Measurements from ENCODE around the gene PACSIN2. TPM values are rescaled to one million over a fixed set of nuclear protein-coding genes. Genes with fewer than 3 reads are reported as not detected.
"Not testable (repeated sequence)": the region's sequence is repeated elsewhere in the genome, so short reads cannot be mapped to it uniquely, and the experiment has no call there.

PACSIN2 gene
- total RNA-seq, 2 experiments from 2014 or later, result 28.8 to 30.6 TPM

DNA sequence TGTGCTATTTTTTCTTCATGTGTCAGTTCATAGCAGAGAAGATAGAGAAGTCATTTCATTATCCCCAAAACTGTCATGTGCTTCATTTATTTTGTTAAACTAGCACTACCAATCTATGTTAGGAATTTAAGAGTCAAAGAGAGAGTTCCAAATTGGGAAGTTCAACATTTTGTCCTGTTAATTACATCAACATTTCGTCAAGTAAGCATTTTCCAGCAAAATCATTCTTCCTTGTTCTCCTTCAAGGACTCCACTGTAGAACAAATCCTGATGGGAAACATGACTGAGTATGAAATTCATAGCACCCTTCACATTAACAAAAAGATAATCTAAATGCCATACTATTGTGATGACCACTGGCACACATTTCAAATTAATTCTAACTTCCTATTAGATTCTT, 59.1 kb downstream of the PACSIN2 start:
- CTCF ChIA-PET, result interaction anchor here (0.5 kb wide), 1 partner anchor 32 kb away, joined by 3 read pairs; no protein-coding TSS in a partner anchor
- POLR2A ChIA-PET, result no interaction called here

DNA sequence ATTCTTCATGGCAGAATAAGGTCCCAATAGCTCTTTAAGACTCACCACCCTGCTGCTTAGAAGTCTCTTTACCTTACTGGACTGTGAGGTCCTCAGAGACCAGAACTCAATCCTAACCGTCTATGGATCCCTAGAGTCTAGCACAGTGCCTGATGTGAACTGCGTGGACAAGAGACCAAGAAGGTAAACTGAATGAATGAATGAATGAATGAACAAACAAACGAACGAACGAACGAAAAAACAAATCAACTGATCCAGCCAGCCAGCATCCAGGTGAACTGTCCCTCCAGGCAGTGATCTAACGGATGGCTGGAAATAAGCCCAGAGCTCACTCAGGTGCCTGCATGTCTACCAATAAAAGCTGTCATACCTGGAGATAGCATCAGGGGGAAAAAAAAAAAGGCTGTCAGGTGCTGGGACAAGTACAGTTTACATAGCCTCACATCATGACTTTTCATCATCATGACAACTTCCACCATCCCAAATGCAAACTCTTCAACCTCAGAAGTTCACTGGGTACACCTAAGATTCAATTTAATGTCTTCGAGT, 59.8 kb downstream of the PACSIN2 start:
- ChIA-PET POLR2A (no interaction called here), CTCF (interaction anchor here (0.5 kb wide), 1 partner anchor 33 kb away, joined by 3 read pairs; no protein-coding TSS in a partner anchor)

DNA sequence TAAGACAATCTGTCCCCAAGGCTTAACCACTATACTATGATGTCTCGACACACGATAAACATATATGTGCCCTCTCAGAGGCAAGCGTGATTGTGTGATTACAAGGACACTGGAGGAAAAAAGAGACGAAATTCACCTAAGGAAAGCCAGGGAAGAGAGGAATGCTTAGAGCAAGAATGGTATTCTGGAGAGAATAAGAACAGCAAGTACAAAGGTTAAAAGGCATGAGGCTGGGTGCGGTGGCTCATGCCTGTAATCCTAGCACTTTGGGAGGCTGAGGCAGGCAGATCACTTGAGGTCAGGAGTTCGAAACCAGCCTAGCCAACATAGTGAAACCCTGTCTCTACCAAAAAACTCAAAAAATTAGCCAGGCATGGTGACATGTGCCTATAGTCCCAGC, 61.2 kb downstream of the PACSIN2 start:
- POLR2A ChIA-PET, CTCF ChIA-PET: not testable (repeated sequence)

DNA sequence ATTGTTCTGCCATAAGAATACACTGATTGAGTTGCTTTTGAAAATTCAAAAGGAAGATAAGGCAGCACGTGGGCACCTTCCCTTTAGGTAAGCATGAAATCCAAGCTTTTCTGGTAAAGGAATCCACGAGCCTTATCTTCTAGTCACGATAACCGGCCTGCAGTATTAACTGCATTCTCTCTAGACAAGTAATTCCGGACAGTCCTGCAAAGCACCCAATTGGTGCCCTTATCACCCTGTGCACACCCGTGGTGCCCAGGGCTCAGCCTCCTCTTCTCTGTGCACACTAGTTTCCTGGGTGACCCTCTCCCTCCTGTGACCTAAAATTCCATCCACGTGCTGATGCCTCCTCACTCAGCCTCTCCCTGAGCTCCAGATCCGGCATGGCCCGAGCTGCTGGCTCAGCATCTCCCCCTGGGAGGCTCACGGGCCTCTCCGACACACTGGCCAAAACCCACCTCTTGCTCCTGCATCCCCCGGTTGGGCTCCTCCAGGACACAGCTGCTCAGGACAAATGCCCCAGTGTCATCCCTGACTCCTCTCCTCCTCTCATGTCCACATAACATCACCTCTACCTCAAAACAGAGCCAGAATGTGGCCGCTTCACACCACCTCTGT, 63.7 kb downstream of the PACSIN2 start:
- ChIA-PET POLR2A (no interaction called here), CTCF (no interaction called here)

DNA sequence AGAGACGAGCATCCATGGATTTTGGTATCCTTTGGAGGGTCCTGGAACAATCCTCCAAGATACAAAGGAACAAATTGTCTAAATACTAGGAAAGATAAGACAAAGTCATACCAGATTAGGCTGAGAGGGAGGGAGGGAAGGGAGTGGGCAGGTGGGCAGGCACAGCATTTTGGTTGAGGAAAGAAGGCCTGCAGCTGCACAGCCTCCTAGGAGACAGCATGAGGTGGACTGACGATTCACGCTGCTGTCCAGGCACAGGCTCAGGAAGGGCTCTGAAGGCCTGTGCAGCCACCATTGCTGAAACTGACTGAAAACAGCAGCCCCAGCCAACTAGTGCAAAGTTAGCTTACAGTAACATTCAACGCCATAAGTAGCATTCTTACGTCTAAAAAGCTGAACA, 64.7 kb downstream of the PACSIN2 start:
- POLR2A ChIA-PET, result no interaction called here
- CTCF ChIA-PET, result no interaction called here

DNA sequence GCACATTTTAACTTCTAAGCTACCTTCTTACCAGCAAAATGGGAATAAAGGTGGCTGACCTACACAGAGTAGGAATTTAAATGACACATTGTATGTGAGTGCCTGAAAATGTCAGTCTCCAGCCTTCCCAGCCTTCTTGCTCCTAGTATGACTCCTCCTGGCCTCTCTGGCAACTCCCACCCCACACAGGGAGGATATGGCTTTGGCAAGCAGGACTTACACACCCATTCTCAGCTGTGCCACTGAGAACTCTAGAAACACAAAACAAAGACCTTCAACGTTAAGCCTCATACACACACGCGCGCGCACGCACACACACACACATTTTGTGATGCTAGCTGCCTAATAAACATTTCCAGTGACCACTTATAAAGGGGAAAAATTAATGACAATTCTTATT, 65.8 kb downstream of the PACSIN2 start:
- POLR2A ChIA-PET, result no interaction called here
- CTCF ChIA-PET, result no interaction called here

DNA sequence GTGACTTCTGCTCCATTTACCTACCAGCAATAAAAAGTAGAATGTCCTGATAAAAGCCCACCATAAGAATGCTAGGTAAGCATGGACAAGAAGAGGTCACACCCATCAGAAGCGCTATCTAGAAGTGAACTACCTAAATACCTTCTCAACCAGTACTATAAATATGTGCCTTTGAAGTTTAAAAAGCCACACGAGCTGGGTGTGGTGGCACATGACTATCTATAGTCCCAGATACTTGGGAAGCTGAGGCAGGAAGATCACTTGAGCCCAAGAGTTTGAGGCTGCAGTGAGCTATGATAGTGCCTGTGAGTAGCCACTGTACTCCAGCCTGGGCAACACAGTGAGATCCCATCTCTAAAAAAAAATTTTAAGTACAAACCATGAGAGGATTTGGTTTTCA, 66.7 kb downstream of the PACSIN2 start:
- ChIA-PET CTCF (no interaction called here), POLR2A (no interaction called here)

DNA sequence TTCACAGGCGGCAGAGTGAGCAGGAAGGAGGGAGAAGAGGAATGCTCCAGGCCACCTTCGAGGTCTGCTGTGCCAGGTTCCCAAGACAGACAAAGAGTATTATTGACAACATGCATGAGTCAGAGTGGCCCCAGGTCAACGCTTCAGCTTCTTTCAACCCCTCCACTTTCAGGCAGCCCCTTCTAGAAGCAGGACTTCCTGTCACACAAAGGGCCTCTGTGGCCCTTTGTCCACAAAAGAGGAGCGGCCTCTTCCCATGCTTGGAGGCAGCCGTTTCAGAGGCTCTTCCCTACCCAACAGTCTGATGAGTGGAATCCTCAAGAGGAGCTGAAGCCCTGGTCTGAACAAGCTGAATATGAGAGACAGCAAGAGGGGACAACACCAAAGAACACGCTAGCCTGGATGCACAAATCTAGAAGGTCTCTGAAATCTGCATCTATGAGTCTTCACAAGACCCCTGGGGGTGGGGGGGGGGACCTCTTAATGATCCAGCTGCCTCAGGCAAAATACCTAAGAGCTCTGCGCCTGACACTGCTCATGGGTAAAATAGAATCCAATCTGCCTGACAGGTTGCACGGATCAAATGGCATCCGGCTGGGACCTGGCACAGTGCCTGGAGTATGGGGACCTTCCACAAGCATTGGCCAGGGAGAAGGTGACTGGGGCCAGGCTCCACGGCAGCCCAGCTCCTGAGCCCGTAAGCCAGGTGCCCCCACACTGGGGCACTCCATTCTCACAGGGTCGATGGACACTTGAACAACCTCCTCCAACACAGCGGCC, 67.5 kb downstream of the PACSIN2 start:
- ChIA-PET CTCF (no interaction called here), POLR2A (no interaction called here)

DNA sequence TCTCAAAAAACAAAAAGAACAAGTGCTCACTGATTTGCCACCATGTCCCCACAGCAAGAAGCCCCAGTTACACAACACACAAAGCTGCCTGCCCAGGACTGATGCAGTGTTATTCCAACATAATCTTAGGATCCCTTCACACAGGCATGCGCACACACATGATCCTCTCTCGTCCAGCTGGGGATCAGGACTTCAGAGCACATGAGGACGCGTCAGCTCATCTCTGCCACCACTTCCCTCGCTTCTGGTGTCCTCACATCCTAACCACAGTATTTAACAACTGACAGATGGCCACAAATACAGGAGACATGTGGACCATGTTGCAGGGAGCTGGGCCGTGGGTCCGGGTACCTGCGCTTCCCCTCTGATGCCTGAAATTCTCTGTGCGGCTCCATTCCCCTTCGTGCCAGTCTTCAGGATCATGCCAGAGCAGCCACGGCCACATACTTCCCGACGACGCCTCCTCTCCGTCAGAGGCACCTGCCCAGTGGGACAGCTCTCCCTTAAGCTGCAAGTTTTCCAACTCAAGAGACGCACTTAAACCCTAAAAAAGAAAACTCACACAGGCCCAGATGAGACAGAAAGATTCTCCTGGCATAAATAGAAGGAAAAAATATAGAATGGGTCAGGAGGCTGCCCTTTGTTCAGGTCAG, 68.3 kb downstream of the PACSIN2 start:
- ChIA-PET POLR2A (no interaction called here), CTCF (no interaction called here)

DNA sequence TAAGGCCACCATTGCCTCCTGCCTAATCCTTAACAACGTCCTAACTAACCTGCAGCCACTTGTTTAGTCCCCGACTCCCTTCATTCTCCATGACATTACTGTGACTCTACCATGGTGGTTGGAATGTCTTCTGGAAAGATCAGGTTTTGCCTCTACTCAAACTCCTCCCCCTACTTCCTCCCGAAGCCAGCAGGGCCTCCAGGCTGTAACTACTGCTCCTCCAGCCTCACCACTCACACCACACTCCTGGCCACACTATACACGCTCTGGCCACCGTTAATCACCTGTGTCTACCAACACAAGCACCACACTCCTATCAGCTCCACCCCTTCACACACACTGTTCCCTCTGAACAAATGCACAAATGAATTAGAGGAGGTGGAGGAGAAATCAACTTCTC, 69.2 kb downstream of the PACSIN2 start:
- ChIA-PET CTCF (no interaction called here), POLR2A (no interaction called here)

DNA sequence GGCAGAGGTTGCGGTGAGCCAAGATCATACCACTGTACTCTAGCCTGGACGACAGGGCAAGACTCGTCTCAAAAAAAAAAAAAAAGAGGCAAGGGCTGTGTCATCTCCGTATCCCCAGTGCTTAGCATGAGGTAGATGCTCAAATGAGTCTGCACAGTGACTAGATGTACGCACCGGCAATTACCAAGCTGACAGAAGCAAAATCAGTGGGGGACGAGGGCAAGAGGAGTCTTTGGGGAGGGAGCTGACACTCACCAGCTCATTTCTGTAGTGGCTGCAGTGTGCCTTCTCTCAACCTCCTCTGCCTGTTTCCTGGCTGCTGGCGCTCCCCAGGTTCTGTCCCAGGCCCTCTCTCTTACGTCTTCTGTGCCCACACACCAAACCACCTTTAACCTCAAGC, 69.9 kb downstream of the PACSIN2 start:
- POLR2A ChIA-PET, result no interaction called here

DNA sequence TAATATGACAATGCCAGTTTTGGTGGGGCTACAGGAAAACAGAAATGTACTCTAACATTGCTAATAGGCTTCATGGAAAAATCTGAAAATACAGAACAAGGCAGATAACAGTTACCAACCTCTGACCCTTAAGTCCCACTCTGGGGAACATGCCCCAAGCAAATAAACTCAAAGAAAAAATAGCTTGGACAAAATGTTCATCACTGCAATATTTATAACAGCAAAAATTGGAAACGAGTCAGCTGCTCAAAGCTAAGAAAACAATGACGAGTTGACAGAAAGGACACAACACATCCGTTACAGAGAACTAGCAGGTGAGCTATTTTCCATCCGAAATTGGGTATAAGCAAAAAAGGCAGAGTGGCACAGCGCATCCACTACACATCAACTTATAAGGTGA, 70.5 kb downstream of the PACSIN2 start:
- ChIA-PET POLR2A (no interaction called here), CTCF (interaction anchor here (0.8 to 1.9 kb wide), 2 partner anchors 10 to 77 kb away, joined by 4 read pairs; no protein-coding TSS in a partner anchor)

More for the DNA sequence above, 69.9 kb downstream of the PACSIN2 start:
- CTCF ChIA-PET, result no interaction called here

DNA sequence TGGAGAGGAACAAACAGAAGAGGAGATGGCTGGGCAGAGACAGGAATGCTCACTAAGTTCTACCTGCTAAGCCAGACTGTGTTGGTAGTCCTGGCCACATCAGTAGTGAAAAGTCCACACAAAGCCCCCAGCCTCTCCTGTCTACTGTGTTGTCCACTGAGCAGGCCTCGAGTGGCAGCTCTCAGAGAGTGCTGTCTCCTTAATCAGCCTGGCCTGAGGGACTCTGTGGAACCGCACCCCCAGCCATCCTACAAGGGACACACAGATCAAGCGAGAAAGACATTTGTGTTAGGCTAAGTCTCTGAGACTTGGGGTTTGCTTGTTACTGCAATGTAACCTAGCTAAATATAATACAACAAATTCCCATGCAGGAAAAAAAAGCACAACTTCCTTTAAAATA, 71.0 kb downstream of the PACSIN2 start:
- POLR2A ChIA-PET, result no interaction called here

DNA sequence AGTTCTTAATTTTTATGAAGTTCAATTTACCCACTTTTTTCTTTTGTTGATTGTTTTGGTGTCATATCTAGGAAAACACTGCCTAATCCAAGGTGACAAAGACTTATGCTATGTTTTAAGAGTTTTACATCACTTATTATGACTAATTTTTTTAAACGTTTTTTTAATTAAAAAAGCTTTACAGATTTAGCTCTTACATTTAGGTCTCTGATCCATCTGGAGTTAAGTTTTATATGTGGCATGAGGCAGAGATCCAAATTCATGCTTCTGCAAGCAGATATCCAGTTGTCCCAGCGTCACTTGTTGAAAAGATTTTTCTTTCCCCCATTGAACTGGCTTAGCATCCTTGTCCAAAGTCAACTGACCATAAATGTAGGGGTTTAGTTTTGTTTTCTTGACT, 72.6 kb downstream of the PACSIN2 start:
- CTCF ChIA-PET, result no interaction called here
- POLR2A ChIA-PET, result no interaction called here

More for the DNA sequence above, 71.0 kb downstream of the PACSIN2 start:
- CTCF ChIA-PET, result interaction anchor here (0.8 to 1.9 kb wide), 2 partner anchors 10 to 76 kb away, joined by 4 read pairs; no protein-coding TSS in a partner anchor

DNA sequence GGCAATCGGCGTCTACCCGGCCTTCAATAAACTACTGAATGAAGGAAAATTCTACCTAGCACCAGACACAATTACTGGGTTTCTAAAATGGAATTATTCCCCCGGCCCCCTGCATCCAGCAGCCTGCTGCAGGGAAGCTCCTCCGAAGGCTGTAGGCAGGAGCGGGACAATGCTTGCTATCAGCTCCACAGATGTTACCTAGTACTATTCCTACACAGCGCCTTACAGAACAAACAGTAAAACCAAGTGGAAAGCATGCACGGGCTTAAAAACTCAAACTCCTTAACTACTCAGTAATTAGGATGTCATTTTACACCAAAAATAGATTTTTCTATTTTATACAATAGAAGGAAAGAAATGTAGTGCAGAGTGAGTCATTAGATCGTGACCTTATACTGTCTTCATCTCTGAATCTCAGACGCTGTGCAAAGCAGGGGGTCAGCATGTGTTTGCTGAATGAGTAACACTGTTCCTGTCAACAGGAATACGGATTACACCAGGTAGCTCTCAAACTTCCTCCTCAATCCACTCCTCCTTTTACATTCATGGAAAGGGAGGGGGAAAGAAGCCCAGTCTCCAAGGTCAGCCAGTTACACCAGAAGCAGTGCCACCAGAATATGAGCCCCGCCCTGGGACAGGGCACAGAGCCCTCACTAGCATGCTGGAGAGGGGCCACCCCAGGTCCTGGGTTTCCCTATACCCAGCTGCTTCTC, 74.9 kb downstream of the PACSIN2 start:
- CTCF ChIA-PET, result no interaction called here
- POLR2A ChIA-PET, result no interaction called here

DNA sequence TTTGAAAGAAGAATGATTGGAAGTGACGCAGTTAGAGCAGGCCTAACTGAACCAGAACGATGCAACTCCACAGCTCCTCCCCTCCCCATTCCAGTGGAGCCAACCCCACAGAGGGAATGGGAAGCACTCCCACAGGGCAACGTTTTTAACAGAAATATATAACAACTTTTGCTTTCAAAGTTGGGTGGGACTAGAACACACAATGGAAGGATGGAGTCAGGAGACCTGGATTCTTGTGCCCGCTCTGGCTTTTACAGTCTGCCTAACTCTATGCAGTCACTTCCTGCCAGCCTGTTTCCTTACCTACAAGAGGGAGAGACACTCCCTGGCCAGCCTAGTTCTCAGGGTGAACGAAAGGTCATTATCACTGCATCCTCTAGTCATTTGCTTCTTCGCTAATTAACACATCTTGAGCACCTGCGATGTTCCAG, 75.5 kb downstream of the PACSIN2 start:
- CTCF ChIA-PET, result no interaction called here
- POLR2A ChIA-PET, result no interaction called here

DNA sequence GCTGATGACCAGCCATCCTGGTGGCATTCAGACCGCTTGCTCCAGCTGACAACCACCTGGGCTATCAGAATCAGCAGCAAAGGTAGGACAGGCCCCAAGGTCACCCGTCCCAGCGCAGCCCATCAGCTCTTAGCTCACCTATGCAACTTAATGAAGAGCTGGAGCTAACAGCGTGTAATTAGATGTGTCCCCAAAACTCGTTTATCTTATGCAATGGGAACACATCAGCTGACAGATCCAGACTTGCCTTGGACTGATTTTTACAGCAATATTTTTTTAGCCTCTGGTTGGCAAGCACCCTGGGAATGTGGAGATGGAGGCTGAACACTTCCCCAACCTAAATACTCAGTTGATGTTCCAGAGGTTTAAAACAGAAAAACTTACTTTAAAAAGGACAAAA, 76.0 kb downstream of the PACSIN2 start:
- ChIA-PET POLR2A (no interaction called here), CTCF (interaction anchor here (0.9 kb wide), 1 partner anchor 71 kb away, joined by 3 read pairs; no protein-coding TSS in a partner anchor)

DNA sequence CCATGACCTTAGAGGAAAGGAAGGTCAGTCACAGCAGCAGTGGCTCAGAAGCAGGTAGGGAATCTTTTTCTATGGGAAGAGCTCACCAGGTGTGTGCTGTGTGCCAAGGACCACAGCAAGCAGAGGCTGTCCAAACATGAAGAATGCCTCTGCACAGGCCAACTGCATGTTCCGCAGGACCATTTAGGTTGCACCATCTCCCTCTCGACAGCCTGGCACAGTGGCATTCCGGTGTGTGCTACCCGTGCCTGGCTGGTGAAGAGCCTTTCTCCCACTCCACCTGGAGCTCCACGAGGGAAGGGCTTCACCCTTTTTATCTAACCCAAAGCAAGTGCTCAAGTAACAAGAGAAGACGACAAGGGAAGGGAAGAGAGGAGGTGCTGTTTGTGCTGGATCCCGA, 76.5 kb downstream of the PACSIN2 start:
- POLR2A ChIA-PET, result no interaction called here
- CTCF ChIA-PET, result interaction anchor here (0.9 kb wide), 1 partner anchor 71 kb away, joined by 3 read pairs; no protein-coding TSS in a partner anchor

DNA sequence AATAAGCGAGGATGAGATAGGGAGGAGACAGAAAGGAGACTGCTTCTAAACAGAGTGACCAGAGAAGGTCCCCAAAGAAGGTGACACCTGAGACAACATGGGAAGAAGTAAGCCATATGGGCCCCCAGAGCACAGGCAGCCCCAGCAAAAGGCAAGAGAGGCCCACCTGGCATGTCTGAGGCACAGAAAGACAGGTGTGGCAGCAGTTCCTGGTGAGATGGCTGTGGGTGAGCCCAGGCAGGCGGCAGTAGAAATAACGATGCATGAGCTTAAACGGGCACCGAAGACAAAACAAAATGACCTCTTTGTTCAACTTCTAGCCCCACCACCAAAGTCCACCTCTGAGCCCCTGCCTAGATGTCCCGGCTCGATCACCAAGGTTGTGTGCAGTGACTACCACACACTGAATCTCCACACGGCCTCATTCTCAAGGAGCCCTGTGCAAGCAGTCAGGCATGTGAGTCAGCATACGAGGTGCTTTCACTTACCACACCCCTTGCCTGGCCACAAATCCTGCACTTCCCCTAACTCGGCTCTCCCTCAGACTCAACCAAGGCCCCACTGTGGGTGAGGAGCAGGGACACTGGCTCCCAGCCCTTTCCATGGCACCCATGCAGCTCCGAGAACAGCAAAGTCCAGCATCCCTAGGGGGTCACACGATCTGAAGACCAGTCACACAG, 77.6 kb downstream of the PACSIN2 start:
- POLR2A ChIA-PET, result no interaction called here
- CTCF ChIA-PET, result no interaction called here

Measured in activated CD8-positive, alpha-beta memory T cell treated with anti-CD3 and anti-CD28 coated beads for 36 hours (primary cell).